ENCODE results near the gene PPP1R12A. TPM values are rescaled to one million over a fixed set of nuclear protein-coding genes. Genes with fewer than 3 reads are reported as not detected.

The PPP1R12A gene
- total and polyA plus RNA-seq, 2 of the 4 experiments (the other 2 are of a cell fraction) = 47.7 to 112 TPM

- BruUV-seq (replicated peaks) = no TSS peak
- Histone ChIP-seq H2AK5ac (ENCODE audit: low read depth, low read length) (no peak overlapping the region), H2BK120ac (ENCODE audit: low read depth, low read length) (no peak overlapping the region), H4K91ac (ENCODE audit: insufficient read depth, low read depth, low read length) (no peak overlapping the region), H3K23ac (ENCODE audit: low read depth, low read length) (no peak overlapping the region), H3K27ac (ENCODE audit: insufficient read depth, low read length) (no peak overlapping the region), H3K79me1 (ENCODE audit: low read depth in 1 of 2, low read length in 2 of 2) (peaks cover 22 to 63% of the 10 kb centered on the region in 2 experiments), H4K5ac (ENCODE audit: low read depth, low read length) (no peak overlapping the region), H3K9me1 (ENCODE audit: insufficient read depth, low read length) (peaks cover 3% of the 10 kb centered on the region; the same call in 1 of the 2 replicates), H3K4me1 (ENCODE audit: control insufficient read depth, insufficient read depth, low read length) (no peaks in the 10 kb centered on the region), H3K36me3 (ENCODE audit: control insufficient read depth, insufficient read depth, low read length) (peaks cover 10% of the 10 kb centered on the region), H3K27me3 (ENCODE audit: control insufficient read depth, insufficient read depth, low read length) (no peaks in the 10 kb centered on the region), H3K4ac (ENCODE audit: low read depth, low read length) (no peak overlapping the region), H3K4me3 (ENCODE audit: insufficient read depth, low read depth, low read length) (no peak overlapping the region), H2BK15ac (ENCODE audit: low read depth, low read length) (no peak overlapping the region), H3K18ac (ENCODE audit: low read depth, low read length) (no peak overlapping the region), H3K56ac (ENCODE audit: extremely low read depth, insufficient read depth, low read length) (no peak overlapping the region), H3K4me2 (ENCODE audit: low read depth, low read length) (no peak overlapping the region), H2BK20ac (ENCODE audit: low read depth, low read length) (no peak overlapping the region), H3K9ac (ENCODE audit: low read depth, low read length) (no peak overlapping the region), H4K20me1 (ENCODE audit: insufficient read depth, low read length) (peaks cover 28% of the 10 kb centered on the region), H2BK5ac (ENCODE audit: low read depth, low read length, poor library complexity, severe bottlenecking) (no peak overlapping the region), H4K8ac (ENCODE audit: low read depth in 2 of 2, low read length in 2 of 2) (no peak overlapping the region), H3K9me3 (ENCODE audit: control insufficient read depth, insufficient read depth, low read length) (no peaks in the 10 kb centered on the region), H3K14ac (replicated peaks; ENCODE audit: low read depth, low read length) (no peak overlapping the region), H2AK9ac (replicated peaks; ENCODE audit: low read depth, low read length, poor library complexity) (no peak overlapping the region), H2AFZ (replicated peaks; ENCODE audit: low read length, poor library complexity) (no peak overlapping the region)
- ChIA-PET POLR2A (ENCODE audit: unreplicated experiment) (no interaction called here), CTCF (no interaction called here)
- intact Hi-C loops (cut with micrococcal nuclease) (no loop called here), dilution Hi-C loops (cut with HindIII; ENCODE audit: low sequenced_read_pairs, unreplicated experiment) (no loop called here), in situ Hi-C loops (cut with MboI; ENCODE audit: low sequenced_read_pairs) (no loop called here)
- ATAC-seq (ENCODE audit: low read depth) (no peak), DNase-seq (no peak)
- whole genome bisulfite sequencing, 2 experiments (ENCODE audit: extremely low coverage in 2 of 2, insufficient read length in 1 of 2) = no CpG with 5 or more reads among the region's 7 CpGs
- TF ChIP-seq USF2 (IDR thresholded peaks at IDR 0.05; ENCODE audit: low read depth, low read length) = no peak
- no peak for TF ChIP-seq POLR2A (IDR thresholded peaks at IDR 0.05; ENCODE audit: low read depth, low read length)
- no peak for TF ChIP-seq FOS (IDR thresholded peaks at IDR 0.05; ENCODE audit: low read depth, low read length)
- no peak for TF ChIP-seq CEBPB (IDR thresholded peaks at IDR 0.05; ENCODE audit: low read depth, low read length)
- no peak for TF ChIP-seq ELK1 (IDR thresholded peaks at IDR 0.05; ENCODE audit: borderline replicate concordance, low read depth, low read length)
- no peak for TF ChIP-seq MAZ (IDR thresholded peaks at IDR 0.05; ENCODE audit: borderline replicate concordance, low read depth, low read length)
- TF ChIP-seq MXI1 (IDR thresholded peaks at IDR 0.05; ENCODE audit: borderline replicate concordance, low read depth, low read length) = no peak
- no peak for TF ChIP-seq MAFK (IDR thresholded peaks at IDR 0.05; ENCODE audit: low read depth, low read length)
- no peak for TF ChIP-seq CHD1 (IDR thresholded peaks at IDR 0.05; ENCODE audit: low read depth, low read length)
- no peak for TF ChIP-seq CTCF (conservative IDR thresholded peaks at IDR 0.05; ENCODE audit: low read depth, low read length)
- no peak for TF ChIP-seq RFX5 (IDR thresholded peaks at IDR 0.05; ENCODE audit: low read depth, low read length)
- no peak for TF ChIP-seq RCOR1 (IDR thresholded peaks at IDR 0.05; ENCODE audit: insufficient replicate concordance, low read length)
- no peak for TF ChIP-seq RAD21 (IDR thresholded peaks at IDR 0.05; ENCODE audit: low read length)
Observed at GRCh38 chr12:79871621-79872020, 63.3 kb downstream of the PPP1R12A start.
